ENCODE results near the gene MORC3.

DNA sequence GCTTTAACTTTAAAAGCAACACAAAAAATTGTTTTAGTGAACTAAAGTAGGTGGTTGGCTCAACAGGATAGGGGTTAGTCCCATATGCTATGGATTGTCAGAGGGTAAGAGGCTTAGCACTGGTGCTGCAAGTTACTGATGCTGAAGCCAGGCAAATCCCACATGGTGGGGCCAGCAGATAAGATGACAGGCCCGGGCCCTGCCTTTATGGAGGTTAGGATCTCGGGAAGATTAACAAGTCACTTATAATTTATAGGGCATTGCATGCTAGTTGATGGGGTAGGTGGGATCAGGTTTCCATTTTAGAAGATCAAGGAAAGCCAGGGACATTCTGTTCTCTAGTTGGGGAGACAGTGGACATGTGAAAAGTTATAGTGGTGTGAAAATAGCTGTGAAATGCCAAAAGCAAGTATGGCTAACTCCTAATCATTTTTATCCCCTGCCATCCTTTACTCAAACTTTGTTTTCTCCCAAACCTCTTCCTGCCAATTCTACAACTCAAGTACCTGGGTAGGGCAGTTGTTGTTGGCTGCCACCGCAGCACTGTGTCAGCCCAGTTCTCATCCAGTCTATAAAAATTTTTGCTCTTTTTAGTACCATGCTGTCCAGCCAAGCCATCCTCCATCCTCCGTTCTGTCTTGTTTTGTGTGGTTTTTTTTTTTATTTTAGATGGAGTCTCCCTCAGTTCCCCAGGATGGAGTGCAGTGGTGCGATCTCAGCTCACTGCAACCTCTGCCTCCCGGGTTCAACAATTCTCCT lies 75.5 kb downstream of the MORC3 start:
- TF ChIP-seq, protein P1, sequence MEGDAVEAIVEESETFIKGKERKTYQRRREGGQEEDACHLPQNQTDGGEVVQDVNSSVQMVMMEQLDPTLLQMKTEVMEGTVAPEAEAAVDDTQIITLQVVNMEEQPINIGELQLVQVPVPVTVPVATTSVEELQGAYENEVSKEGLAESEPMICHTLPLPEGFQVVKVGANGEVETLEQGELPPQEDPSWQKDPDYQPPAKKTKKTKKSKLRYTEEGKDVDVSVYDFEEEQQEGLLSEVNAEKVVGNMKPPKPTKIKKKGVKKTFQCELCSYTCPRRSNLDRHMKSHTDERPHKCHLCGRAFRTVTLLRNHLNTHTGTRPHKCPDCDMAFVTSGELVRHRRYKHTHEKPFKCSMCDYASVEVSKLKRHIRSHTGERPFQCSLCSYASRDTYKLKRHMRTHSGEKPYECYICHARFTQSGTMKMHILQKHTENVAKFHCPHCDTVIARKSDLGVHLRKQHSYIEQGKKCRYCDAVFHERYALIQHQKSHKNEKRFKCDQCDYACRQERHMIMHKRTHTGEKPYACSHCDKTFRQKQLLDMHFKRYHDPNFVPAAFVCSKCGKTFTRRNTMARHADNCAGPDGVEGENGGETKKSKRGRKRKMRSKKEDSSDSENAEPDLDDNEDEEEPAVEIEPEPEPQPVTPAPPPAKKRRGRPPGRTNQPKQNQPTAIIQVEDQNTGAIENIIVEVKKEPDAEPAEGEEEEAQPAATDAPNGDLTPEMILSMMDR (IDR thresholded peaks at IDR 0.05), result no peak
- TF ChIP-seq POLR2A (IDR thresholded peaks at IDR 0.05), result no peak
